Fibroblast of pulmonary artery (primary cell): ENCODE data around the gene C1orf198.

Experiments used
- DNase-seq: peaks from one replicate; pipeline ENCODE4 v3.0.0-alpha.2; 2010; ENCODE audit warnings: low read depth
- H3K4me3 ChIP-seq: replicated peaks from 2 replicates; pipeline ENCODE4 v1.5.1; 2011; ENCODE audit warnings: low read depth, mild to moderate bottlenecking, control low read depth, low read length, moderate library complexity
- CTCF ChIP-seq: IDR thresholded peaks from 2 replicates; pipeline ENCODE4 v1.5.1; 2011; ENCODE audit warnings: mild to moderate bottlenecking, control low read depth, low read length, inconsistent platforms; ENCODE audit errors: missing control alignments

Gene C1orf198

GRCh38 chr1:230797942-230798365 lies 70.4 kb downstream of the C1orf198 start:
- peak; percentile 86 for TF ChIP-seq CTCF
- DNase-seq = peak; percentile 81
- no peak overlapping the region for H3K4me3 ChIP-seq

- no peak overlapping the region for H3K4me3 ChIP-seq
- no peak for TF ChIP-seq CTCF
- DNase-seq = no peak
These were observed 70.9 kb downstream of the C1orf198 start for GRCh38 chr1:230797376-230797920.

- no peak for TF ChIP-seq CTCF
- DNase-seq = no peak
- no peak overlapping the region for H3K4me3 ChIP-seq
These were observed 71.7 kb downstream of the C1orf198 start for GRCh38 chr1:230796626-230797025.

GRCh38 chr1:230794871-230795605 lies 73.3 kb downstream of the C1orf198 start:
- TF ChIP-seq CTCF = no peak
- DNase-seq = no peak
- H3K4me3 ChIP-seq = no peak overlapping the region

- no peak overlapping the region for H3K4me3 ChIP-seq
- DNase-seq = no peak
- no peak for TF ChIP-seq CTCF
These were observed 73.9 kb downstream of the C1orf198 start for GRCh38 chr1:230794431-230794830.

- no peak for TF ChIP-seq CTCF
- no peak for DNase-seq
- H3K4me3 ChIP-seq = no peak overlapping the region
These were observed 74.9 kb downstream of the C1orf198 start for GRCh38 chr1:230793463-230793745.
